ENCODE results near the gene PLAGL1. TPM values are rescaled to one million over a fixed set of nuclear protein-coding genes. Genes with fewer than 3 reads are reported as not detected.

The PLAGL1 gene
- total and polyA plus RNA-seq, 2 of the 8 experiments (the other 6 are each of a cell fraction or from before 2014, with no cell fraction given), result 0.94 to 1.1 TPM

- TF ChIP-seq, protein P1, sequence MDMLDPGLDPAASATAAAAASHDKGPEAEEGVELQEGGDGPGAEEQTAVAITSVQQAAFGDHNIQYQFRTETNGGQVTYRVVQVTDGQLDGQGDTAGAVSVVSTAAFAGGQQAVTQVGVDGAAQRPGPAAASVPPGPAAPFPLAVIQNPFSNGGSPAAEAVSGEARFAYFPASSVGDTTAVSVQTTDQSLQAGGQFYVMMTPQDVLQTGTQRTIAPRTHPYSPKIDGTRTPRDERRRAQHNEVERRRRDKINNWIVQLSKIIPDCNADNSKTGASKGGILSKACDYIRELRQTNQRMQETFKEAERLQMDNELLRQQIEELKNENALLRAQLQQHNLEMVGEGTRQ (IDR thresholded peaks at IDR 0.05; ENCODE audit: low read length), result no peak
- no peak for TF ChIP-seq ASH2L (IDR thresholded peaks at IDR 0.05; ENCODE audit: low read length)
- TF ChIP-seq NANOG (IDR thresholded peaks at IDR 0.05; ENCODE audit: insufficient read depth, low read depth, low read length, poor library complexity, severe bottlenecking), result no peak
- no peak for TF ChIP-seq ZNF274 (IDR thresholded peaks at IDR 0.05; ENCODE audit: borderline replicate concordance, extremely low read depth, low read length)
These were observed 68.0 kb downstream of the PLAGL1 start (continued) for GRCh38 chr6:143940011-143940597.
